Choroid plexus epithelial cell (primary cell): ENCODE results near the gene RTL9.

Experiments used
- DNase-seq: peaks from one replicate; pipeline ENCODE4 v3.0.0-alpha.2; 2010; ENCODE audit warnings: low read depth
- H3K4me3 ChIP-seq: 2 replicates; pipeline ENCODE4 v1.5.1; 2011; ENCODE audit warnings: low read depth, mild to moderate bottlenecking, control low read depth, low read length, moderate library complexity
- TF ChIP-seq, protein P1 (sequence below): conservative IDR thresholded peaks from 2 replicates; pipeline ENCODE4 v1.5.1; 2011; ENCODE audit warnings: low read depth, mild to moderate bottlenecking, control low read depth, inconsistent platforms, low read length, moderate library complexity

Gene RTL9

DNA sequence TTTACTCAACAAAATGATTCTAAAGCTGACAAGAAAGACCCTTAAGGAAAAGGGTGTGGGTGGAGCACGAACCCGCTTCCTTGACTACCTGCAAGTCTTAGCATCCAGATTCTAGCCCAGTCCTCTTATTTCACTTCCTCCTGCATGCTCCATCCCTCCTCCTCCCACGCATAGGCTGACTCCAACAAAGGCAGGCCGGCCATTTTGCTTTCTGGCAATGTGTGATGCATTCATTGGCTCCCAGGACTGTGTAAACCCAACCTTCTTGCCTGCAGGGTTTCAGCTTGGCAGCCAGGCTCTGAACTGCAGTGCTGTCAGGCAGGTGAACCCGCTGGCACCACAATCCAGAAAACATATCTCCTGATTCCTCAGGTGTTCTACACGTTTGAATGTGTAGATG is 39.3 kb downstream of the RTL9 start:
- TF ChIP-seq, protein P1, sequence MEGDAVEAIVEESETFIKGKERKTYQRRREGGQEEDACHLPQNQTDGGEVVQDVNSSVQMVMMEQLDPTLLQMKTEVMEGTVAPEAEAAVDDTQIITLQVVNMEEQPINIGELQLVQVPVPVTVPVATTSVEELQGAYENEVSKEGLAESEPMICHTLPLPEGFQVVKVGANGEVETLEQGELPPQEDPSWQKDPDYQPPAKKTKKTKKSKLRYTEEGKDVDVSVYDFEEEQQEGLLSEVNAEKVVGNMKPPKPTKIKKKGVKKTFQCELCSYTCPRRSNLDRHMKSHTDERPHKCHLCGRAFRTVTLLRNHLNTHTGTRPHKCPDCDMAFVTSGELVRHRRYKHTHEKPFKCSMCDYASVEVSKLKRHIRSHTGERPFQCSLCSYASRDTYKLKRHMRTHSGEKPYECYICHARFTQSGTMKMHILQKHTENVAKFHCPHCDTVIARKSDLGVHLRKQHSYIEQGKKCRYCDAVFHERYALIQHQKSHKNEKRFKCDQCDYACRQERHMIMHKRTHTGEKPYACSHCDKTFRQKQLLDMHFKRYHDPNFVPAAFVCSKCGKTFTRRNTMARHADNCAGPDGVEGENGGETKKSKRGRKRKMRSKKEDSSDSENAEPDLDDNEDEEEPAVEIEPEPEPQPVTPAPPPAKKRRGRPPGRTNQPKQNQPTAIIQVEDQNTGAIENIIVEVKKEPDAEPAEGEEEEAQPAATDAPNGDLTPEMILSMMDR, result no peak
- no peak overlapping the region for H3K4me3 ChIP-seq
- DNase-seq, result no peak

DNA sequence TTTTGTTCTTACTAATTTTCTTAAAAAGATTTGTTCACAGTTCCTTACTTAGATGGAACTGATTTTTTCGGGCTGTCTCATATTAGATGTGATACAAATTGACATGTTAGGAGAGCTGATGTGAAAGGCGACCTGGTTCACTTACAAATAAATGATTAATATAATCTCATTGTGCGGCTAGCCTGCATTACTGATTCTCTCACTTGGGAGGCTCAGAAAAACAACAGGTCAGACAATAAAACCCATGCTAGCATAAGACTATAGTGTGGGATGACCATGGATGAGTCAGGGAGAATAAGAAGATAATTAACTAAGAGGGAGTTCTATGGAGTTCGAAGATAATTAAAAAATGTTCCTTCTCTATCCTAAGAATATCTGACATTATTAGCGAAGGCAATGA is 40.8 kb downstream of the RTL9 start:
- TF ChIP-seq, protein P1, result no peak
- no peak for DNase-seq
- H3K4me3 ChIP-seq, result no peak overlapping the region

DNA sequence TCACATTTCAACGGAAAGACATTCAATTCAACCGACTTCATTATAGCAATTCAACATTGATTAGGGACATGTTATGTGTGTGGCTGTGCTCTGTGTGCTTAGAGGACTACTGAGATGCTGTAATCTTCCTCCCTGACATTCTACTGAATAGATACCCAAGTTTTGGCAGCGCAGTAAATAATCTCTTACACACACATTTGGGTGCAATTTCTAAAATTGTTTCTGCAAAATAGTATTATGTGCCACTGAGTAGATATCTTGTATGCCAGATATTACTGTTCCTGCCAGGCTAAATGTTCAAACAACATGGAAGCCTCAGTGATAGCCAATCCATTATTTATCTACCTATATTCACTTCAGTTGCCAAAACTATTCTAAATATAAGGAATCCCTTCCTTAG is 41.3 kb downstream of the RTL9 start:
- H3K4me3 ChIP-seq, result no peak overlapping the region
- TF ChIP-seq, protein P1, result no peak
- DNase-seq, result no peak

DNA sequence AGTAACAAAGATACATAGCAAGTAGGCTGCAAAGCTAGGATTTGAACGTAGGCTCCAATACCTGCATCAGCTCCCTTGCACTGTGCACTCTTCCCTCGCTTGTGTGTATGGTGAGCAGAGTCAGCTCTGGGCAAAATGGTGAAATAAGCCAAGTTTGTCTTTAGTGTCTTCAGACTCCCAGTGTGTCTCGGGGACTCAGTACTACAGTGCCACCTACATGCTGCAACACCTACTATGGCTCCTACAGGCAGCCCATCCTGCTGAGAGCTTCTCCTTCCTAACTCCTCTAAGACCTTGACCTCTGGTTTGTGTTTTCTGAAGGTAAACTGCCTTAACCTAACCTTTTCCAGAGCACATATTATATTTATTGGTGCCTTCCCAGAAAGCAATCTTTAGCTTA is 42.5 kb downstream of the RTL9 start:
- DNase-seq, result no peak
- TF ChIP-seq, protein P1, result no peak
- H3K4me3 ChIP-seq, result no peak overlapping the region

DNA sequence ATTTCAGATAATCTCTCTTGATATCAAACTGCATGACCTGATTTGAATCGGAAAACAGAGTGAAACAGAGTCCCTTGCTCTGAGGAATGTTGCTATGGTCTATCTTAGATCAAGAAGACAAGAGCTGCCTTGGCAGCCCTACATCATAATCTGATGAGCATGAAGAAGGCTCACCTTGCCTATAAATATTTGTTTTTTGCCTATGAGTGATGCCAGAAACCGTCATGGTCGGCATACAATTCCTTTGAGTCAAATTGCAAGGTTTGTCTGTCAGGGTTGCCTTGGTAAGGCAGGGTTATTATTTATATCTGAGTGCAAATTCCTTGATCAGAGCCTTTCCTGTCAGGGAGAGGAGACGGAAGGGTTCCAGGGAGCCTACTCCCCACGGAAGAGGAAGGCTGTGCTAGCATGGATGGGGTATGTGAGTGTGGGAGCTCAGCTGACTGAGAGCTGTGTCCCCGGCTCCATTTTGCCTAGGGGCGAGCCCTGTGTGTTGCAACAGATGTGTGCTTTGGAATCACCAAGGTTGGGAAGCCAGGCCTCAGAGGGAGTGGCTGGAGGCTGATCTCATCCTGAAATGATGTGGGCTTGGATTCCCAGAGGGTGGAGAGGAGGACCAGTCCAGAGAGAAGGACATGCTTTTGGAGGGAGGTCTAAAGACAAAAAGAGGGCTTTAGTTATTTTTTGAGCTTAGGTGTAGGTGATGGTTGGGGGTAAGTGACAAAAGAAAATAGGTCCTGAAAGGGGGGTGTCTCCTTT is 43.6 kb downstream of the RTL9 start:
- no peak overlapping the region for H3K4me3 ChIP-seq
- TF ChIP-seq, protein P1, result no peak
- DNase-seq, result peak; percentile 52

DNA sequence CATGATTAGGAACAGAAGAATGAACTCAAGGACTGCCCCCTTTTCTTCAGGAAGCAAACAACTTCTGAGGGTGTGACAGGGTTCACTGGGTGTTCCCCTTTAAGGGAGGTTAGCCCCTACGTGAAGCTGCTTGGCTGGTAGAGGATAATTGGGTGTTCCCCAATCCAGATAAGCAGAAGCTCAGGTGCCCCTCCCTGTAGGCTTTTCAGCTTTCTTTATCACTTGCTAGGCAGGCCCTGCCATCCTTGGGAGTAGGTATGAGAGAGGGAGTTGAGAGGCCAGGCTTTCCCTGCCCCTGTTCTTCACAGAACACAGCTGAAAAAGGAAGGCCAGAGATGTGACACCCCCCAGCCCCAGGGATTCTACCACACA is 44.2 kb downstream of the RTL9 start:
- H3K4me3 ChIP-seq, result no peak overlapping the region
- TF ChIP-seq, protein P1, result no peak
- DNase-seq, result no peak
